HepG2 (cell line): ENCODE measurements around the gene PRKAR1B. TPM values are rescaled to one million over a fixed set of nuclear protein-coding genes. Genes with fewer than 3 reads are reported as not detected.

ENCODE experiments used
- ATF2 ChIP-seq: sonication (generic); formaldehyde crosslinking; IDR thresholded peaks from 2 replicates; pipeline ENCODE4 v1.4.0; 2020; ENCODE audit warnings: missing genetic modification reagents
- MAZ ChIP-seq, 2 experiments: sonication (generic) in 1 of 2; formaldehyde crosslinking in 1 of 2; IDR thresholded peaks; 2 replicates each; pipeline versions ENCODE4 v1.5.0 to v1.6.1; 2012 to 2020; ENCODE audit warnings: low read depth in 2 of 2, mild to moderate bottlenecking in 2 of 2, borderline replicate concordance in 1 of 2, improper control_type of control experiment in 1 of 2, low read length in 1 of 2, missing genetic modification reagents in 1 of 2, moderate library complexity in 1 of 2
- POGZ ChIP-seq: sonication (generic); formaldehyde crosslinking; IDR thresholded peaks from 2 replicates; pipeline ENCODE4 v1.4.0; 2020; ENCODE audit warnings: mild to moderate bottlenecking, missing genetic modification reagents
- SAFB2 ChIP-seq: sonication (generic); formaldehyde crosslinking; IDR thresholded peaks from 2 replicates; pipeline ENCODE4 v1.5.1; 2020; ENCODE audit warnings: missing genetic modification reagents, low read depth, mild to moderate bottlenecking, borderline replicate concordance
- SIX1 ChIP-seq: sonication (generic); formaldehyde crosslinking; IDR thresholded peaks from 2 replicates; pipeline ENCODE4 v1.4.0; 2020; ENCODE audit warnings: missing genetic modification reagents, borderline replicate concordance
- SKI ChIP-seq: fragments of 450-650 bp; IDR thresholded peaks from one replicate; pipeline ENCODE4 v1.6.1; 2018; ENCODE audit warnings: mild to moderate bottlenecking; ENCODE audit not compliant: partially characterized antibody
- SMC3 ChIP-seq: IDR thresholded peaks from 2 replicates; pipeline ENCODE4 v1.6.1; 2011; ENCODE audit warnings: low read length, improper control_type of control experiment
- SRSF1 ChIP-seq: fragments of 200-400 bp; formaldehyde crosslinking; optimal IDR thresholded peaks from 2 replicates; pipeline ENCODE3; 2017; ENCODE audit warnings: mild to moderate bottlenecking, low read depth, low read length, moderate library complexity
- ZNF10 ChIP-seq: sonication (generic); formaldehyde crosslinking; IDR thresholded peaks from 2 replicates; pipeline ENCODE4 v1.4.0; 2020; ENCODE audit warnings: mild to moderate bottlenecking, low read depth, missing genetic modification reagents, borderline replicate concordance
- ZNF256 ChIP-seq: sonication (generic); formaldehyde crosslinking; conservative IDR thresholded peaks from 2 replicates; pipeline ENCODE4 v1.4.0; 2020; ENCODE audit warnings: missing genetic modification reagents
- ZNF317 ChIP-seq: sonication (generic); formaldehyde crosslinking; IDR thresholded peaks from 2 replicates; pipeline ENCODE4 v1.5.0; 2020; ENCODE audit warnings: mild to moderate bottlenecking, missing genetic modification reagents
- ZNF609 ChIP-seq: sonication (generic); formaldehyde crosslinking; IDR thresholded peaks from 2 replicates; pipeline ENCODE4 v1.4.0; 2020; ENCODE audit warnings: mild to moderate bottlenecking, missing genetic modification reagents, borderline replicate concordance
- ZNF749 ChIP-seq: sonication (generic); formaldehyde crosslinking; IDR thresholded peaks from 2 replicates; pipeline ENCODE4 v1.8.0; 2022; ENCODE audit warnings: mild to moderate bottlenecking, missing genetic modification reagents, moderate library complexity, borderline replicate concordance
- ZNF776 ChIP-seq: sonication (generic); formaldehyde crosslinking; IDR thresholded peaks from 2 replicates; pipeline ENCODE4 v1.4.0; 2020; ENCODE audit warnings: mild to moderate bottlenecking, missing genetic modification reagents
- polyA plus RNA-seq, 8 experiments: library from polyadenylated mRNA; depleted of rRNA in 3 of 8; stranded (reverse) in 7 of 8; unstranded in 1 of 8; fragments of >200 nt; fragmentation: Illumina TruSeq in 4 of 8; extraction: Trizol in 4 of 8; gene quantifications; 2 replicates each; pipeline versions ENCODE4 v1.2.1 to v1.2.3, GENCODE V29; 2011 to 2016; ENCODE audit warnings: low read depth in 4 of 8, missing spikeins in 1 of 8, mixed read lengths in 1 of 8; ENCODE audit not compliant: insufficient read depth in 1 of 8
- total RNA-seq, 5 experiments: library from RNA; depleted of rRNA; stranded (reverse); fragments of >200 nt; fragmentation: Illumina TruSeq; extraction: Trizol; gene quantifications; 2 replicates each; pipeline ENCODE4 v1.2.3, GENCODE V29; 2016; ENCODE audit warnings: low read depth in 1 of 5
- TF ChIP-seq, protein P1 (sequence below): conservative IDR thresholded peaks from 2 replicates; pipeline ENCODE4 v1.6.1; 2018; ENCODE audit warnings: missing genetic modification reagents
- TF ChIP-seq, protein P2 (sequence below): fragments of 450-650 bp; IDR thresholded peaks from 2 replicates; pipeline ENCODE4 v1.6.1; 2017

The PRKAR1B gene
- total and polyA plus RNA-seq, 2 of the 13 experiments (the other 11 are each of a cell fraction or from before 2014, with no cell fraction given), result 7.9 to 28.2 TPM

GRCh38 chr7:726084-726853, 812 bp downstream of the PRKAR1B start, which contains the start of gene DNAAF5 (continued):
- TF ChIP-seq MAZ (IDR thresholded peaks at IDR 0.05; ENCODE audit: borderline replicate concordance, low read depth, low read length) (peak; percentile 83), MAZ (CRISPR knock-in tag; IDR thresholded peaks at IDR 0.05; ENCODE audit: low read depth) (peak; percentile 97), SRSF1 (peak; percentile 65), SKI (peak; percentile 32), SIX1 (CRISPR knock-in tag) (no peak), ZNF776 (no peak), SAFB2 (CRISPR knock-in tag) (0 out of 2 replicates have a peak, but pooled peaks have one; percentile 56), POGZ (CRISPR knock-in tag) (peak; percentile 60; the same call in 1 of the 2 replicates), ZNF749 (CRISPR knock-in tag) (0 out of 2 replicates have a peak, but pooled peaks have one; percentile 39), ZNF317 (peak; percentile 79; the same call in 1 of the 2 replicates), ZNF609 (CRISPR knock-in tag) (peak; percentile 70), SMC3 (no peak), ATF2 (CRISPR knock-in tag) (peak; percentile 56; the same call in 1 of the 2 replicates), ZNF10 (no peak), ZNF256 (no peak)
- TF ChIP-seq, protein P1, sequence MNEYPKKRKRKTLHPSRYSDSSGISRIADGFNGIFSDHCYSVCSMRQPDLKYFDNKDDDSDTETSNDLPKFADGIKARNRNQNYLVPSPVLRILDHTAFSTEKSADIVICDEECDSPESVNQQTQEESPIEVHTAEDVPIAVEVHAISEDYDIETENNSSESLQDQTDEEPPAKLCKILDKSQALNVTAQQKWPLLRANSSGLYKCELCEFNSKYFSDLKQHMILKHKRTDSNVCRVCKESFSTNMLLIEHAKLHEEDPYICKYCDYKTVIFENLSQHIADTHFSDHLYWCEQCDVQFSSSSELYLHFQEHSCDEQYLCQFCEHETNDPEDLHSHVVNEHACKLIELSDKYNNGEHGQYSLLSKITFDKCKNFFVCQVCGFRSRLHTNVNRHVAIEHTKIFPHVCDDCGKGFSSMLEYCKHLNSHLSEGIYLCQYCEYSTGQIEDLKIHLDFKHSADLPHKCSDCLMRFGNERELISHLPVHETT (CRISPR knock-in tag), result no peak; the same call in 1 of the 2 replicates
- TF ChIP-seq, protein P2, sequence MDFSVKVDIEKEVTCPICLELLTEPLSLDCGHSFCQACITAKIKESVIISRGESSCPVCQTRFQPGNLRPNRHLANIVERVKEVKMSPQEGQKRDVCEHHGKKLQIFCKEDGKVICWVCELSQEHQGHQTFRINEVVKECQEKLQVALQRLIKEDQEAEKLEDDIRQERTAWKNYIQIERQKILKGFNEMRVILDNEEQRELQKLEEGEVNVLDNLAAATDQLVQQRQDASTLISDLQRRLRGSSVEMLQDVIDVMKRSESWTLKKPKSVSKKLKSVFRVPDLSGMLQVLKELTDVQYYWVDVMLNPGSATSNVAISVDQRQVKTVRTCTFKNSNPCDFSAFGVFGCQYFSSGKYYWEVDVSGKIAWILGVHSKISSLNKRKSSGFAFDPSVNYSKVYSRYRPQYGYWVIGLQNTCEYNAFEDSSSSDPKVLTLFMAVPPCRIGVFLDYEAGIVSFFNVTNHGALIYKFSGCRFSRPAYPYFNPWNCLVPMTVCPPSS, result no peak
